Left renal pelvis (tissue), 4 donors: Measurements from ENCODE around the gene TMSB15C. TPM values are rescaled to one million over a fixed set of nuclear protein-coding genes. Genes with fewer than 3 reads are reported as not detected.

Experiments
- DNase-seq, 4 donors: peaks; one replicate each; pipeline ENCODE4 v3.0.0-alpha.2; 2013; ENCODE audit warnings: low read depth in 4 of 4, low spot score in 3 of 4
- polyA plus RNA-seq, 4 donors: library from polyadenylated mRNA; unstranded; fragments of 120-200 nt; gene quantifications; one replicate each; pipeline ENCODE4 v1.2.1, GENCODE V29; 2013; ENCODE audit not compliant: insufficient read length in 4 of 4

The TMSB15C gene
- polyA plus RNA-seq, 4 donors, result 11.0 to 17.1 (median 13.1) TPM

DNA sequence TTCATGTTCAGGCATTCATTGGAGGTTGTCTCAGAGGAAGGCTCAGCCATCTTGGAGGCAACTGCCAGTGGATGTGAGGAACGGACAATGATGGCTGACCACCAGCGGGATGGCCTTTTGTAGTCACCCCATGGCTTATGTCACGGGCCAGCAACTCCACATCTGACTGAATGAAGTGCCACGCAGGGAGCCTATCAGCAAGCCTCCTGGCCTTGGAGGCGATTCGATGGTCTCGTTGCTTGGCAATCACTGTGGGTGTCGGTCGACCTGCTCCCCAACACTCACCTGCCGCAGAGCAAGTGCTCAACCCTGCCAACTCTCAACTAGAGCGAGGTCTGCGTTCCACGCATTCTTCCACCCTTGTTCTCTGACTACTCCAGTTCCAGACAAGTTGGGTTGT lies 28.9 kb downstream of the TMSB15C start:
- DNase-seq, result no peak

- DNase-seq, result no peak
Observed at GRCh38 chrX:104045642-104046041, 30.4 kb downstream of the TMSB15C start.

GRCh38 chrX:104041003-104041402 lies 35.0 kb downstream of the TMSB15C start:
- DNase-seq, result no peak

- DNase-seq, result no peak
Observed at GRCh38 chrX:104039689-104040505, 36.1 kb downstream of the TMSB15C start, which contains the start of gene H2BW2. TSS of gene H2BW2 (plus strand) at chrX:104039956. CDS start at chrX:104039995, 39 bp downstream.

Other genes with a start within 250 kb of the TMSB15C start
- 1 to 10 TPM; 2.7 to 4.1 (median 3.2) TPM for gene RAB9B, start 244.0 kb downstream of the TMSB15C start, polyA plus RNA-seq
- gene TMSB15B, start 113.6 kb downstream of the TMSB15C start, polyA plus RNA-seq, result 10 to 100 TPM; 23.2 to 27.0 (median 23.9) TPM
- gene H2BW1, start 62.5 kb downstream of the TMSB15C start, polyA plus RNA-seq, result under 1 TPM in 1 of 4 donors, not detected in 3; 0.40 TPM
- 1 to 10 TPM in 2 of 4 donors, under 1 TPM in 2; 0.66 to 1.2 (median 0.93) TPM for gene H2BW2, start 36.3 kb downstream of the TMSB15C start, polyA plus RNA-seq
- gene ZCCHC18, start 36.3 kb upstream of the TMSB15C start, polyA plus RNA-seq, result 1 to 10 TPM; 4.3 to 7.1 (median 5.6) TPM
- 10 to 100 TPM in 3 of 4 donors, 1 to 10 TPM in 1; 8.9 to 12.8 (median 11.4) TPM for gene SLC25A53, start 80.8 kb upstream of the TMSB15C start, polyA plus RNA-seq
- gene FAM199X, start 90.2 kb upstream of the TMSB15C start, polyA plus RNA-seq, result 10 to 100 TPM; 21.3 to 48.1 (median 42.5) TPM
- gene ESX1, start 178.7 kb upstream of the TMSB15C start, polyA plus RNA-seq, result not detected